Neural progenitor cell (in vitro differentiated cells): Measurements from ENCODE around the gene WNT2B.

Experiments used
- EZH2 ChIP-seq: fragments of 200-600 bp; sonication (generic); IDR thresholded peaks from 2 replicates; pipeline ENCODE4 v1.6.1; 2017; ENCODE audit warnings: antibody characterized with exemption, mild to moderate bottlenecking, moderate library complexity
- TF ChIP-seq, protein P1 (sequence below): fragments of 200-600 bp; sonication (generic); IDR thresholded peaks from 2 replicates; pipeline ENCODE4 v1.5.1; 2017; ENCODE audit warnings: antibody characterized with exemption, mild to moderate bottlenecking

DNA sequence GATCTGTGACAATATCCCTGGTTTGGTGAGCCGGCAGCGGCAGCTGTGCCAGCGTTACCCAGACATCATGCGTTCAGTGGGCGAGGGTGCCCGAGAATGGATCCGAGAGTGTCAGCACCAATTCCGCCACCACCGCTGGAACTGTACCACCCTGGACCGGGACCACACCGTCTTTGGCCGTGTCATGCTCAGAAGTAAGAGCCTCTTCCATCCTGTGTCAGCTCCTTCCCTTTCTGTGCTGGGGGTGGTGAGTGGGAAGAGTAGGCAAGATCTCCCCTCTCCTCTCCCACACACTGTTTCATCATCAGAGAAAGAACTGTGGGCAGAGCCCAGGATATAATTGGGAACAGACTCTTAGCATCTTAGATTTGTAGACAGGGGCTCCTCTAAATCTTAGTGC is 6.1 kb downstream of the WNT2B start:
- TF ChIP-seq, protein P1, sequence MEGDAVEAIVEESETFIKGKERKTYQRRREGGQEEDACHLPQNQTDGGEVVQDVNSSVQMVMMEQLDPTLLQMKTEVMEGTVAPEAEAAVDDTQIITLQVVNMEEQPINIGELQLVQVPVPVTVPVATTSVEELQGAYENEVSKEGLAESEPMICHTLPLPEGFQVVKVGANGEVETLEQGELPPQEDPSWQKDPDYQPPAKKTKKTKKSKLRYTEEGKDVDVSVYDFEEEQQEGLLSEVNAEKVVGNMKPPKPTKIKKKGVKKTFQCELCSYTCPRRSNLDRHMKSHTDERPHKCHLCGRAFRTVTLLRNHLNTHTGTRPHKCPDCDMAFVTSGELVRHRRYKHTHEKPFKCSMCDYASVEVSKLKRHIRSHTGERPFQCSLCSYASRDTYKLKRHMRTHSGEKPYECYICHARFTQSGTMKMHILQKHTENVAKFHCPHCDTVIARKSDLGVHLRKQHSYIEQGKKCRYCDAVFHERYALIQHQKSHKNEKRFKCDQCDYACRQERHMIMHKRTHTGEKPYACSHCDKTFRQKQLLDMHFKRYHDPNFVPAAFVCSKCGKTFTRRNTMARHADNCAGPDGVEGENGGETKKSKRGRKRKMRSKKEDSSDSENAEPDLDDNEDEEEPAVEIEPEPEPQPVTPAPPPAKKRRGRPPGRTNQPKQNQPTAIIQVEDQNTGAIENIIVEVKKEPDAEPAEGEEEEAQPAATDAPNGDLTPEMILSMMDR = no peak
- no peak for TF ChIP-seq EZH2
